22Rv1 (cell line): ENCODE data around the gene MYL6.

Source experiments
- H3K27ac ChIP-seq: fragments of 450-650 bp; 2 replicates; pipeline ENCODE4 v1.5.1; 2017
- CTCF ChIP-seq: fragments of 450-650 bp; IDR thresholded peaks from 2 replicates; pipeline ENCODE4 v1.5.1; 2017; ENCODE audit warnings: mild to moderate bottlenecking
- ZFX ChIP-seq: fragments of 450-650 bp; IDR thresholded peaks from 2 replicates; pipeline ENCODE4 v1.6.1; 2017; ENCODE audit warnings: antibody characterized with exemption, borderline replicate concordance

The MYL6 gene

GRCh38 chr12:56165369-56165768, 7.2 kb downstream of the MYL6 start:
- no peak for TF ChIP-seq CTCF
- TF ChIP-seq ZFX, result no peak
- H3K27ac ChIP-seq, result peak overlapping the region; percentile 90

- H3K27ac ChIP-seq, result no peak overlapping the region
- TF ChIP-seq ZFX, result no peak
- TF ChIP-seq CTCF, result no peak
Observed at GRCh38 chr12:56169229-56169759, 11.1 kb downstream of the MYL6 start.

GRCh38 chr12:56172839-56173238, 14.7 kb downstream of the MYL6 start:
- no peak for TF ChIP-seq ZFX
- no peak for TF ChIP-seq CTCF
- no peak overlapping the region for H3K27ac ChIP-seq

GRCh38 chr12:56178347-56178746, 20.2 kb downstream of the MYL6 start:
- H3K27ac ChIP-seq, result no peak overlapping the region
- TF ChIP-seq ZFX (no peak), CTCF (no peak)

GRCh38 chr12:56186957-56187356, 28.8 kb downstream of the MYL6 start:
- peak overlapping the region; percentile 96; the same call in 1 of the 2 replicates for H3K27ac ChIP-seq
- no peak for TF ChIP-seq ZFX
- TF ChIP-seq CTCF, result no peak

GRCh38 chr12:56188131-56188777, 30.1 kb downstream of the MYL6 start:
- TF ChIP-seq ZFX (no peak), CTCF (no peak)
- H3K27ac ChIP-seq, result peak overlapping the region; percentile 96

- H3K27ac ChIP-seq, result peak overlapping the region; percentile 96
- TF ChIP-seq ZFX (no peak), CTCF (no peak)
Observed at GRCh38 chr12:56188778-56189098, 30.6 kb downstream of the MYL6 start.
